ENCODE data around the gene ZFHX3.
"Not testable (repeated sequence)": the region's sequence is repeated elsewhere in the genome, so short reads cannot be mapped to it uniquely, and the experiment has no call there.

Gene ZFHX3

GRCh38 chr16:73020409-73020884, 27.5 kb downstream of the ZFHX3 start:
- DNase-seq = peak; percentile 95 to 96

GRCh38 chr16:73019457-73020362, 28.2 kb downstream of the ZFHX3 start:
- peak; percentile 30 to 52 for DNase-seq

- DNase-seq = peak; percentile 47 to 71
Observed at GRCh38 chr16:73018821-73019456, 29.0 kb downstream of the ZFHX3 start.

- DNase-seq = no peak
Observed at GRCh38 chr16:73017321-73017720, 30.6 kb downstream of the ZFHX3 start.

GRCh38 chr16:73016488-73016830, 31.5 kb downstream of the ZFHX3 start:
- no peak for DNase-seq

- DNase-seq = no peak
Observed at GRCh38 chr16:73015612-73016487, 32.1 kb downstream of the ZFHX3 start.

- no peak for DNase-seq
Observed at GRCh38 chr16:73014768-73015167, 33.2 kb downstream of the ZFHX3 start.

- no peak for DNase-seq
Observed at GRCh38 chr16:73013974-73014373, 34.0 kb downstream of the ZFHX3 start.

GRCh38 chr16:73012341-73012740, 35.6 kb downstream of the ZFHX3 start:
- no peak for DNase-seq

- DNase-seq = no peak
Observed at GRCh38 chr16:73011926-73012325, 36.0 kb downstream of the ZFHX3 start.

- DNase-seq = no peak
Observed at GRCh38 chr16:73010150-73010676, 37.7 kb downstream of the ZFHX3 start.

- DNase-seq = not testable (repeated sequence)
Observed at GRCh38 chr16:73009710-73010109, 38.2 kb downstream of the ZFHX3 start.

- DNase-seq = no peak
Observed at GRCh38 chr16:73006026-73006425, 41.9 kb downstream of the ZFHX3 start.

GRCh38 chr16:73002866-73003265, 45.1 kb downstream of the ZFHX3 start:
- DNase-seq = no peak

- no peak for DNase-seq
Observed at GRCh38 chr16:73000907-73001521, 46.9 kb downstream of the ZFHX3 start.

- peak in 1 of 2 experiments; percentile 14 for DNase-seq
Observed at GRCh38 chr16:73000020-73000906, 47.7 kb downstream of the ZFHX3 start.

- peak in 1 of 2 experiments; percentile 52 for DNase-seq
Observed at GRCh38 chr16:72999541-73000019, 48.3 kb downstream of the ZFHX3 start.

GRCh38 chr16:72997141-72997542, 50.8 kb downstream of the ZFHX3 start:
- DNase-seq = no peak

- DNase-seq = no peak
Observed at GRCh38 chr16:72996291-72997062, 51.5 kb downstream of the ZFHX3 start.

- DNase-seq = not testable (repeated sequence)
Observed at GRCh38 chr16:72995882-72996270, 52.1 kb downstream of the ZFHX3 start.
